PFSK-1 (cell line): Measurements from ENCODE around the gene AMIGO3.

ENCODE experiments used
- FOXP2 ChIP-seq: optimal IDR thresholded peaks from 2 replicates; pipeline ENCODE3; 2011; ENCODE audit warnings: borderline replicate concordance, control low read depth, inconsistent platforms; ENCODE audit not compliant: insufficient read depth; ENCODE audit errors: extremely low read length, extremely low read depth
- POLR2AphosphoS5 ChIP-seq: IDR thresholded peaks from 2 replicates; pipeline ENCODE4 v1.6.1; 2012; ENCODE audit warnings: low read depth, mild to moderate bottlenecking, control low read depth, low read length, moderate library complexity
- SIN3A ChIP-seq: IDR thresholded peaks from 2 replicates; pipeline ENCODE4 v1.6.1; 2012; ENCODE audit warnings: mild to moderate bottlenecking, low read length, moderate library complexity, borderline replicate concordance; ENCODE audit not compliant: insufficient read depth
- TAF1 ChIP-seq: IDR thresholded peaks from 2 replicates; pipeline ENCODE4 v1.6.1; 2012; ENCODE audit warnings: low read length, control low read depth, borderline replicate concordance; ENCODE audit not compliant: insufficient read depth
- TF ChIP-seq, protein P1 (sequence below), 2 experiments: IDR thresholded peaks; 2 replicates each; pipeline versions ENCODE4 v1.6.1 to v1.8.0; 2011 to 2012; ENCODE audit warnings: low read depth in 2 of 2, low read length in 2 of 2, control low read depth in 1 of 2, inconsistent platforms in 1 of 2, mild to moderate bottlenecking in 1 of 2, moderate library complexity in 1 of 2; ENCODE audit not compliant: insufficient read depth in 1 of 2

Gene AMIGO3

DNA sequence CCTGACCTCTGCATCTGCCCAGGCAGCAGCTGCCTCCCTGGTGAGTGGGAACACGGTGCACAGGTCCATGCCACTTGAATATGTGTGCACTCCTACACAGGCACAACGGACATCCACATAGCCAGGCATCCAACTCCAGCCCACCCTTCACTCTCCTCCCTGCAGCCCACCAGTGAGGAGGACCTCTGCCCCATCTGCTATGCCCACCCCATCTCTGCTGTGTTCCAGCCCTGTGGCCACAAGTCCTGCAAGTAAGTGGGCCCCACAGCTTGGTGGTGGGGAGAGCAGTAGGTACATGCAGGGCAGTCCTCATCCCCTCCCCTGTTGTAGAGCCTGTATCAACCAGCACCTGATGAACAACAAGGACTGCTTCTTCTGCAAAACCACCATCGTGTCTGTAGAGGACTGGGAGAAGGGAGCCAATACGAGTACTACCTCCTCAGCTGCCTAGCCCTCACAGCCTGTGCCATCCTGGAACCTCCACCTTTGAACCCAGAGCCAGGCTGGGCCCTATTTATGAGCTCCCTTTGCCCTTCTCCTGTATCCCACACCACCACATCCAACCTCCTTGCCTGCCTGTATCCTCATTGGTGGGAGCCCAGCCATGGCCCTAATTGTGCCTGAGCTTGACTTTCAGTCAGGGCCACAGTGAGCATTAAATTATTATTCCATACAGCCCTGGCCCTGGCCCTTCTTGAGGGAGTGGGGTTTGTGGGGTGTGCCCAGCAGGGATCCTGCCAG, 1.5 kb upstream of the AMIGO3 start:
- TF ChIP-seq, protein P1, sequence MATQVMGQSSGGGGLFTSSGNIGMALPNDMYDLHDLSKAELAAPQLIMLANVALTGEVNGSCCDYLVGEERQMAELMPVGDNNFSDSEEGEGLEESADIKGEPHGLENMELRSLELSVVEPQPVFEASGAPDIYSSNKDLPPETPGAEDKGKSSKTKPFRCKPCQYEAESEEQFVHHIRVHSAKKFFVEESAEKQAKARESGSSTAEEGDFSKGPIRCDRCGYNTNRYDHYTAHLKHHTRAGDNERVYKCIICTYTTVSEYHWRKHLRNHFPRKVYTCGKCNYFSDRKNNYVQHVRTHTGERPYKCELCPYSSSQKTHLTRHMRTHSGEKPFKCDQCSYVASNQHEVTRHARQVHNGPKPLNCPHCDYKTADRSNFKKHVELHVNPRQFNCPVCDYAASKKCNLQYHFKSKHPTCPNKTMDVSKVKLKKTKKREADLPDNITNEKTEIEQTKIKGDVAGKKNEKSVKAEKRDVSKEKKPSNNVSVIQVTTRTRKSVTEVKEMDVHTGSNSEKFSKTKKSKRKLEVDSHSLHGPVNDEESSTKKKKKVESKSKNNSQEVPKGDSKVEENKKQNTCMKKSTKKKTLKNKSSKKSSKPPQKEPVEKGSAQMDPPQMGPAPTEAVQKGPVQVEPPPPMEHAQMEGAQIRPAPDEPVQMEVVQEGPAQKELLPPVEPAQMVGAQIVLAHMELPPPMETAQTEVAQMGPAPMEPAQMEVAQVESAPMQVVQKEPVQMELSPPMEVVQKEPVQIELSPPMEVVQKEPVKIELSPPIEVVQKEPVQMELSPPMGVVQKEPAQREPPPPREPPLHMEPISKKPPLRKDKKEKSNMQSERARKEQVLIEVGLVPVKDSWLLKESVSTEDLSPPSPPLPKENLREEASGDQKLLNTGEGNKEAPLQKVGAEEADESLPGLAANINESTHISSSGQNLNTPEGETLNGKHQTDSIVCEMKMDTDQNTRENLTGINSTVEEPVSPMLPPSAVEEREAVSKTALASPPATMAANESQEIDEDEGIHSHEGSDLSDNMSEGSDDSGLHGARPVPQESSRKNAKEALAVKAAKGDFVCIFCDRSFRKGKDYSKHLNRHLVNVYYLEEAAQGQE (IDR thresholded peaks at IDR 0.05; ENCODE audit: insufficient read depth in 1 of 2, low read depth in 2 of 2, low read length in 2 of 2), result no peak
- TF ChIP-seq SIN3A (no peak), TAF1 (no peak), POLR2AphosphoS5 (no peak; the same call in 1 of the 2 replicates), FOXP2 (no peak)

DNA sequence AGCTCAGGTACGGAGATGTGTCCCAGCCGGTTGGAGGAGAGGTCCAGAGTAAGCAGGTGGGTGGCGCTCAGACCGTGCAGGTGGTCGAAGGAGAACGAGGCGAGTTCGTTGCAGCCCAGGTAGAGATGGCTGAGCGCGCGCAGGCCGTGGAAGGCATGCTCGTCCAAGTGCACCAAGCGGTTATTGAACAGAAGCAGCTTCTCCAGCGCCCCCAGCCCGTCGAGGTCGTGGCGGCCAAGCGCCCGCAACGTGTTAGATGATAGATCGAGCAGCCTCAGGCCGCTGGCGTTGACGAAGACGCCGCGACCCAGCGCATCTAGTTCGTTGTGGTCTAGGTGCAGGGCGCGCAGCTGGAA, 648 bp downstream of the AMIGO3 start:
- TF ChIP-seq POLR2AphosphoS5 (no peak), FOXP2 (no peak), SIN3A (no peak), TAF1 (no peak)
- TF ChIP-seq, protein P1 (IDR thresholded peaks at IDR 0.05; ENCODE audit: insufficient read depth in 1 of 2, low read depth in 2 of 2, low read length in 2 of 2), result no peak

DNA sequence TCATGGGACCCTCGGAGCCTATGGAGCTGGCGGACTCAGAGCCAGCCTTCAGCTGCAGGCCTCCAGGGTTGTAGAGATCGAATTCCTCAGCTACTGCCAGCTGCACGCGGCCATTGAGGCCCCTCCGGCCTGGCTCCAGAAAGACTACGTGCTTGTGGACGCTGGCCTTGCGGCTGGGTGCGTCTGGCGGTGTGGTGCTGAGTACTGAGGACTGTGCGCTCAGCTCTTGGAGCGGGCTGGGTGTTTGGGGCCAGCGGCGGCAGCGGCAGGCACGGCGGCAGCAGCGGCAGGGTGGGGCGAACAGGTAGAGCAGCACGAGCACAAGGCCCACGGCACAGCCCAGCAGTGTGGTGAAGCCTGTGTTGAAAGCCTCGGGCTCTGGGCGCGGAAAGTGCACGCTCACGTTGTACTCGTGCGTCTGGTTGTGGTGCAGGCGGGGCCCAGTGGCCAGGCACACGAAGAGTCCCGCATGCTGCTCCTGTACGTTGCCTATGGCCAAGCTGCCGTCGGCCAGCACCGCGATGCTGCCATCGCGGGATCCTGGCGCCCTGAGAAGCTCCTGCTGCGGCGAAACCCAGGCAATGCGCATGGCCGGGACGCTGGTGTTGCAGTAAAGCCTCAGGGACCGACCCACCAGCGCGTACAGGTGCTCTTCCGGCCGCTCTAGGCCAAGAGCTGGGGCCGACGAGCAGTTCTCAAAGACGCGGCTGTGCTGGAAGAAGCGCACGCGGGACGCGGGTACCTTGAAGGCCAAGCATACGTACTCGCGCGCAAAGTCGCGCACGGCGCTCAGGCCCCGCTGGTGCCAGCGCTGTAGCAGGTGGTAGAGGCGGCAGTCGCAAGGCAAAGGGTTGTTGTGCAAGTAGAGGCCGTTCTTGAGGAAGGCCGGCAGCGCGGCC, 1.3 kb downstream of the AMIGO3 start:
- no peak for TF ChIP-seq POLR2AphosphoS5

DNA sequence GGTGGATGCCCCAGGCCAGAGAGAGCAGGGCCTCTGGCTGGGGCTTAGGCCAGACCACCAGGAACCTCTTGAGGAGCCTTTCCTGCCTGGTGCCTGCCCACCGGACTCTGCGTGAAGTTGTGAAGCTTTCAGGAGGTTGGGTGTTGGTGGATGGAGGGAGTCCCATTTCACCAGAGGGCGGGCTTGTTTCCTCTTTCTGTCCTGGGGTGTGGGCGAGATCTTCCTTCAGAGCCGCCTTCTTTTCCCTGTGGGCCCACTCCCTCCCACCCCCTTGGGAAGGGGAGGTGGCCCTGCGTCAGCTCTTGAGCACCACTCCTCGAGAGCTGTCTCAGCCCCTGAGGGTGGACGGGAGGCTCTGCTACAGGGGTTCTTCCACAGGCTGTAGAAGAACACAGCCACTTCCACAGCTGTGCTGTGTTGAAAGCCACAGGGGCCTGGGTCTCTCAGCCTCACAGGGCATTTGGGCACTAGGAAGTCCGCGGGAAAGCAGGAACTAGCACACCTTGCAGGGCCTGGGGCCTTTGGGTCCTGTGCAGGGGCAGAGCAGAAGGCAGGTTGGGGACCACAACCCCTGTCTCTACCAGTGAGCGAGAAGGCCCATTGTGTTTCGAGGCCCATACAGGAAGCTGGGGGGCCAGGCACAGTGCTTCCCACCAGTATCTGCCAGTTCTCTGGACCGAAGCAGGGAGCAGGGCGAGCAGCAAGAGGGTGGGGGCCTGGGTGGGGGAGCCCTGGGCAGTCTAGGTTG, 2.1 kb downstream of the AMIGO3 start:
- TF ChIP-seq, protein P1 (IDR thresholded peaks at IDR 0.05; ENCODE audit: insufficient read depth in 1 of 2, low read depth in 2 of 2, low read length in 2 of 2), result no peak
- no peak for TF ChIP-seq SIN3A
- no peak; the same call in 1 of the 2 replicates for TF ChIP-seq POLR2AphosphoS5
- TF ChIP-seq FOXP2, result no peak
- TF ChIP-seq TAF1, result no peak

DNA sequence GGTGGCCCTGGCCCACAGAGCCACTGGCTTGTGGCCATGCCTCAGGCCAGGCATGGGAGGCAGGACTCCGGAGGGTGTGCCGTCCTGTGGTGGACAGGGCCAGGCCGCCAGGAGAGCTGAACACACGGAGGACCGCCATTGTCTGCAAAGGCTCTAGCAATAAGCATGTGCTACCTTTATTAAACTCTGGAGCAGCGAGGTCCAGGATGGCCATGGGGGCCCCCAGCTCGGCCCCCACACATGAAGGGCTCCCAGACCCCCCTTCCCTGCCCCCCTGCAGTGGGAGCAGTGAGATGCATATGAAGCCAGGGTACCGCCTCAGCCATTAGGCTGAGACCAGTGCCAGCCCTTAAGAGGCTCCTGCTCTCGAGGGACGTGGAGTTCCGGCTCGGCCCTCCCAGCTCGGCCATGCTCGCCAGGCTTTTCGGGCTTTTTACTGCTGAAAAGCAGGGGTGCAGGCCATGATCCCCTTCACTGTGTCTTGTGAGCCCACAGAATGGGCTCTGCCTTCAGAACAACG, 2.7 kb downstream of the AMIGO3 start:
- TF ChIP-seq, protein P1 (IDR thresholded peaks at IDR 0.05; ENCODE audit: insufficient read depth in 1 of 2, low read depth in 2 of 2, low read length in 2 of 2), result no peak
- TF ChIP-seq TAF1 (no peak), SIN3A (no peak), POLR2AphosphoS5 (no peak), FOXP2 (no peak)
